IMR-90 (cell line): ENCODE data around the gene MEGF6. TPM values are rescaled to one million over a fixed set of nuclear protein-coding genes. Genes with fewer than 3 reads are reported as not detected.
A peak's percentile ranks its signal among the peaks of the same experiment; 100 is the strongest.

Experiments used
- ATAC-seq: fragments of 200-7000 bp; cut with Tn5 transposase; 2 replicates; pipeline ENCODE4 v1.9.1; 2020; ENCODE audit warnings: low read depth, mild to moderate bottlenecking, moderate library complexity
- BruUV-seq: library from RNA; stranded (reverse); fragments of 400-500 nt; replicated peaks from 2 replicates; lab custom pipeline; 2021; lab: Mats Ljungman, UMichigan
- CTCF ChIA-PET: fragments of 300-600 bp; formaldehyde crosslinking; extraction: SDS; loops from one replicate; lab custom pipeline; 2021; ENCODE audit warnings: antibody characterized with exemption; lab: Yijun Ruan, JAX
- POLR2A ChIA-PET: fragments of 300-600 bp; sonication (Branson Sonifier 250); formaldehyde crosslinking; loops from one replicate; lab custom pipeline; 2022; ENCODE audit warnings: antibody characterized with exemption; ENCODE audit not compliant: unreplicated experiment; lab: Charles Lee
- DNase-seq: peaks from one replicate; pipeline ENCODE4 v3.0.0; 2013
- H2AFZ ChIP-seq: replicated peaks from 2 replicates; pipeline ENCODE3; 2013; ENCODE audit warnings: low read length, mild to moderate bottlenecking; ENCODE audit not compliant: poor library complexity
- H2AK5ac ChIP-seq: 2 replicates; pipeline ENCODE4 v1.6.1; 2013; ENCODE audit warnings: low read depth, low read length, inconsistent platforms
- H2AK9ac ChIP-seq: replicated peaks from 2 replicates; pipeline ENCODE3; 2013; ENCODE audit warnings: mild to moderate bottlenecking, low read depth, low read length, moderate library complexity; ENCODE audit not compliant: poor library complexity
- H2BK120ac ChIP-seq: 2 replicates; pipeline ENCODE4 v1.6.1; 2013; ENCODE audit warnings: low read depth, low read length, inconsistent platforms
- H2BK15ac ChIP-seq: 3 replicates; pipeline ENCODE4 v1.6.1; 2013; ENCODE audit warnings: low read depth, low read length, inconsistent platforms
- H2BK20ac ChIP-seq: 2 replicates; pipeline ENCODE4 v1.6.1; 2013; ENCODE audit warnings: low read depth, mild to moderate bottlenecking, inconsistent platforms, low read length, moderate library complexity
- H2BK5ac ChIP-seq: 2 replicates; pipeline ENCODE4 v1.6.1; 2013; ENCODE audit warnings: mild to moderate bottlenecking, low read depth, low read length, inconsistent platforms; ENCODE audit not compliant: poor library complexity, severe bottlenecking
- H3K14ac ChIP-seq: replicated peaks from 2 replicates; pipeline ENCODE4 v1.6.1; 2013; ENCODE audit warnings: low read depth, low read length, inconsistent platforms
- H3K18ac ChIP-seq: 2 replicates; pipeline ENCODE4 v1.6.1; 2013; ENCODE audit warnings: low read depth, low read length, control low read depth
- H3K23ac ChIP-seq: 2 replicates; pipeline ENCODE4 v1.6.1; 2013; ENCODE audit warnings: low read depth, low read length, inconsistent platforms
- H3K27ac ChIP-seq: 2 replicates; pipeline ENCODE4 v1.5.1; 2013; ENCODE audit warnings: mild to moderate bottlenecking, control low read depth, low read length; ENCODE audit not compliant: insufficient read depth
- H3K27me3 ChIP-seq: 2 replicates; pipeline ENCODE4 v1.6.1; 2013; ENCODE audit warnings: low read length; ENCODE audit not compliant: control insufficient read depth, insufficient read depth
- H3K36me3 ChIP-seq: 2 replicates; pipeline ENCODE4 v1.6.1; 2013; ENCODE audit warnings: low read length, mixed read lengths; ENCODE audit not compliant: control insufficient read depth, insufficient read depth
- H3K4ac ChIP-seq: 2 replicates; pipeline ENCODE4 v1.6.1; 2013; ENCODE audit warnings: low read depth, low read length, inconsistent platforms
- H3K4me1 ChIP-seq: 2 replicates; pipeline ENCODE4 v1.6.1; 2013; ENCODE audit warnings: low read length, mixed read lengths; ENCODE audit not compliant: control insufficient read depth, insufficient read depth
- H3K4me2 ChIP-seq: 2 replicates; pipeline ENCODE4 v1.6.1; 2013; ENCODE audit warnings: low read depth, mild to moderate bottlenecking, control low read depth, low read length, moderate library complexity
- H3K4me3 ChIP-seq: 2 replicates; pipeline ENCODE4 v1.5.1; 2013; ENCODE audit warnings: low read depth, mild to moderate bottlenecking, control low read depth, low read length, moderate library complexity; ENCODE audit not compliant: insufficient read depth
- H3K56ac ChIP-seq: 2 replicates; pipeline ENCODE4 v1.6.1; 2013; ENCODE audit warnings: low read length, inconsistent platforms; ENCODE audit not compliant: insufficient read depth; ENCODE audit errors: extremely low read depth
- H3K79me1 ChIP-seq, 2 experiments: 2 replicates each; pipeline ENCODE4 v1.6.1; 2013; ENCODE audit warnings: low read length in 2 of 2, inconsistent platforms in 1 of 2, low read depth in 1 of 2
- H3K9ac ChIP-seq: 2 replicates; pipeline ENCODE4 v1.6.1; 2013; ENCODE audit warnings: low read depth, low read length, control low read depth
- H3K9me1 ChIP-seq: 2 replicates; pipeline ENCODE4 v1.6.1; 2013; ENCODE audit warnings: low read length, inconsistent platforms; ENCODE audit not compliant: insufficient read depth
- H3K9me3 ChIP-seq: 2 replicates; pipeline ENCODE4 v1.6.1; 2013; ENCODE audit warnings: low read length; ENCODE audit not compliant: control insufficient read depth, insufficient read depth
- H4K20me1 ChIP-seq: 2 replicates; pipeline ENCODE4 v1.6.1; 2013; ENCODE audit warnings: low read length, inconsistent platforms; ENCODE audit not compliant: insufficient read depth
- H4K5ac ChIP-seq: 2 replicates; pipeline ENCODE4 v1.6.1; 2013; ENCODE audit warnings: mild to moderate bottlenecking, low read depth, low read length, control low read depth
- H4K8ac ChIP-seq, 2 experiments: 2 replicates each; pipeline ENCODE4 v1.6.1; 2013; ENCODE audit warnings: low read depth in 2 of 2, low read length in 2 of 2, control low read depth in 1 of 2, inconsistent platforms in 1 of 2
- H4K91ac ChIP-seq: 2 replicates; pipeline ENCODE4 v1.6.1; 2013; ENCODE audit warnings: low read depth, low read length, inconsistent platforms; ENCODE audit not compliant: insufficient read depth
- CHD1 ChIP-seq: IDR thresholded peaks from 2 replicates; pipeline ENCODE4 v1.6.1; 2012; ENCODE audit warnings: low read depth, low read length, improper control_type of control experiment
- MAFK ChIP-seq: IDR thresholded peaks from 2 replicates; pipeline ENCODE4 v1.6.1; 2012; ENCODE audit warnings: low read depth, low read length, improper control_type of control experiment
- MXI1 ChIP-seq: IDR thresholded peaks from 2 replicates; pipeline ENCODE4 v1.6.1; 2012; ENCODE audit warnings: low read depth, mild to moderate bottlenecking, low read length, moderate library complexity, borderline replicate concordance
- RCOR1 ChIP-seq: IDR thresholded peaks from 2 replicates; pipeline ENCODE4 v1.6.1; 2012; ENCODE audit warnings: mild to moderate bottlenecking, low read length, improper control_type of control experiment; ENCODE audit not compliant: insufficient replicate concordance
- WGBS, 2 experiments: methylation state at CpG; one replicate each; pipeline versions ENCODE4 v1.1.5 to v1.1.7; 2013; ENCODE audit warnings: missing lambda C conversion rate in 2 of 2; ENCODE audit not compliant: insufficient read length in 1 of 2; ENCODE audit errors: extremely low coverage in 2 of 2; 5-methylcytosine and 5-hydroxymethylcytosine counted together
- dilution Hi-C: fragments of 300-500 bp; cut with HindIII; formaldehyde crosslinking; loops from one replicate; pipeline ENCODE4 v1.14.3; 2018; ENCODE audit warnings: low sequenced_read_pairs; ENCODE audit not compliant: unreplicated experiment
- in situ Hi-C: fragments of 300-500 bp; cut with MboI; formaldehyde crosslinking; loops from 3 replicates; pipeline ENCODE4 v1.14.3; 2019; ENCODE audit warnings: low sequenced_read_pairs, inconsistent platforms, mixed read lengths
- intact Hi-C: fragments of 100-400 bp; cut with micrococcal nuclease; formaldehyde crosslinking; loops from 2 replicates; pipeline ENCODE4 v1.10.0; 2022
- polyA plus RNA-seq, 3 experiments: library from polyadenylated mRNA; depleted of rRNA; stranded (reverse); fragments of >200 nt; gene quantifications; 2 replicates each; pipeline ENCODE4 v1.2.3, GENCODE V29; 2012; ENCODE audit warnings: low replicate concordance in 1 of 3
- total RNA-seq: library from RNA; depleted of rRNA; stranded (reverse); fragments of >200 nt; gene quantifications from 2 replicates; pipeline ENCODE4 v1.2.3, GENCODE V29; 2012
- TF ChIP-seq, protein P1 (sequence below): fragments of 150-350 bp; IDR thresholded peaks from 2 replicates; pipeline ENCODE4 v1.6.1; 2016; ENCODE audit warnings: low read depth, mild to moderate bottlenecking, low read length, moderate library complexity, borderline replicate concordance
- TF ChIP-seq, protein P2 (sequence below): fragments of 150-350 bp; IDR thresholded peaks from 2 replicates; pipeline ENCODE4 v1.6.1; 2017; ENCODE audit warnings: mild to moderate bottlenecking, antibody characterized with exemption, low read length, low read depth

The MEGF6 gene
- total and polyA plus RNA-seq, 2 of the 4 experiments (the other 2 are of a cell fraction) = 0.72 to 4.1 TPM

DNA sequence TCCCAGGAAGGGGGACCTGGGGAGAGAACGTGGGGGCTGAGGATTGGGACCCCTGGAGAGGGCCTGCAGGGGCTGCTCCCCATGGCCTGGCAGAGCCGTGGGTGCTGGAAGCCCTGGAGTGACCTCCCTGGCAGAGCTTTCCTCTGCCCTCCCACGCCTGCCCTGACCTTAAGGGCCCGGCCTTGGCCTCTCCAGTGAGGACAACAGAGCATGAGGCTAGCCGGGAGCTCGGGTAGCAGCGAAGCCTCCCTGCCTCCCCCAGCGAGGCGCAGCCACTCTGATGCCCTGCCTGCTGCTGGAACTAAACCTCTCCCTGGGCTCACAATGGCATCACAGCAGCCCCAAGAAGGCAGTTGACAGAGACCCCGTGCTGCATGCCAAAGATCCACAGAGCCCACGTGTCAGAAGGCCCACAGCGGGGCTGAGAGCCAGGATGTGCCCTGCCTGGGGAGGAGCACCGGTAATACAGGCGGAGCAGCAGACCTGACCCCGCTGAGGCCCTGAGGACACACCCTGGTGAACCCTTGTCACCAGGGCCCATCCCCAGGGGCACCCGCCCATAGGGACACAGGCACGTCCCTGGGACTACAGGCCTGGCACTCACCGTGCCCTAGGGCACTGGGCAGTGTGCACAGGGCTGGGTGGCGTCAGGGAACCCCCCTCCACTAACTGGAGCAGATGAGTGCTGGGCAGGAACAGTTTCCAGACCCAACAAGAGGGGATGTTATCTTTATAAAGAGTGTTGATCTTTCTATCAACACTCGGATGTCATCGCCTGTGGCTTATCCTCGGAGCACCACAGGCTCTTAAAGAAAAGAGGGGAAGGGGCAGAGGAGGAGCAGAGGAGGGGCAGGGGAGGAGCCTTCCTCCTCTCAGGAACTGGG is 108.4 kb downstream of the MEGF6 start:
- TF ChIP-seq, protein P1, sequence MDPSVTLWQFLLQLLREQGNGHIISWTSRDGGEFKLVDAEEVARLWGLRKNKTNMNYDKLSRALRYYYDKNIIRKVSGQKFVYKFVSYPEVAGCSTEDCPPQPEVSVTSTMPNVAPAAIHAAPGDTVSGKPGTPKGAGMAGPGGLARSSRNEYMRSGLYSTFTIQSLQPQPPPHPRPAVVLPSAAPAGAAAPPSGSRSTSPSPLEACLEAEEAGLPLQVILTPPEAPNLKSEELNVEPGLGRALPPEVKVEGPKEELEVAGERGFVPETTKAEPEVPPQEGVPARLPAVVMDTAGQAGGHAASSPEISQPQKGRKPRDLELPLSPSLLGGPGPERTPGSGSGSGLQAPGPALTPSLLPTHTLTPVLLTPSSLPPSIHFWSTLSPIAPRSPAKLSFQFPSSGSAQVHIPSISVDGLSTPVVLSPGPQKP = no peak
- TF ChIP-seq, protein P2, sequence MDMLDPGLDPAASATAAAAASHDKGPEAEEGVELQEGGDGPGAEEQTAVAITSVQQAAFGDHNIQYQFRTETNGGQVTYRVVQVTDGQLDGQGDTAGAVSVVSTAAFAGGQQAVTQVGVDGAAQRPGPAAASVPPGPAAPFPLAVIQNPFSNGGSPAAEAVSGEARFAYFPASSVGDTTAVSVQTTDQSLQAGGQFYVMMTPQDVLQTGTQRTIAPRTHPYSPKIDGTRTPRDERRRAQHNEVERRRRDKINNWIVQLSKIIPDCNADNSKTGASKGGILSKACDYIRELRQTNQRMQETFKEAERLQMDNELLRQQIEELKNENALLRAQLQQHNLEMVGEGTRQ = no peak
- no peak for TF ChIP-seq RCOR1
- no peak for TF ChIP-seq MAFK
- TF ChIP-seq MXI1 = no peak
- no peak for TF ChIP-seq CHD1
- ChIA-PET POLR2A (no interaction called here), CTCF (no interaction called here)
- no peaks in the 10 kb centered on the region for H3K9me3 ChIP-seq
- no peak overlapping the region for H3K18ac ChIP-seq
- no peak overlapping the region for H2BK20ac ChIP-seq
- H3K27ac ChIP-seq = no peak overlapping the region
- H4K91ac ChIP-seq = no peak overlapping the region
- no peak overlapping the region for H2AFZ ChIP-seq
- no peak overlapping the region for H2AK5ac ChIP-seq
- in situ Hi-C loops (loop anchor here (5.0 kb wide), 1 partner anchor 49 kb away; no protein-coding TSS in a partner anchor), intact Hi-C loops (loop anchor here (5.0 kb wide), 1 partner anchor 39 kb away; no protein-coding TSS in a partner anchor), dilution Hi-C loops (no loop called here)
- H3K79me1 ChIP-seq = no peaks in the 10 kb centered on the region
- WGBS, 2 experiments = 91% methylated on average over 13 of the region's 22 CpGs; no CpG with 5 or more reads in 1 of the 2 experiments
- H4K5ac ChIP-seq = no peak overlapping the region
- DNase-seq = no peak
- no peak overlapping the region for H2BK5ac ChIP-seq
- H3K23ac ChIP-seq = no peak overlapping the region
- no peak overlapping the region for H3K14ac ChIP-seq
- H3K4me2 ChIP-seq = no peak overlapping the region
- H3K4ac ChIP-seq = 0 out of 2 replicates have a peak overlapping the region, but pooled peaks have one; percentile 27
- H3K4me1 ChIP-seq = peaks cover 7% of the 10 kb centered on the region; the same call in 1 of the 2 replicates
- no peak overlapping the region for H3K56ac ChIP-seq
- ATAC-seq = no peak
- BruUV-seq = no TSS peak
- H2BK15ac ChIP-seq = no peak overlapping the region
- H3K36me3 ChIP-seq = no peaks in the 10 kb centered on the region
- no peak overlapping the region for H3K9ac ChIP-seq
- no peak overlapping the region for H2AK9ac ChIP-seq
- no peak overlapping the region for H2BK120ac ChIP-seq
- H3K4me3 ChIP-seq = no peak overlapping the region
- H4K20me1 ChIP-seq = no peaks in the 10 kb centered on the region
- no peak overlapping the region for H4K8ac ChIP-seq
- H3K9me1 ChIP-seq = peaks cover 3% of the 10 kb centered on the region; the same call in 1 of the 2 replicates
- no peaks in the 10 kb centered on the region for H3K27me3 ChIP-seq
